BJ (cell line): ENCODE data around the gene BSG. TPM values are rescaled to one million over a fixed set of nuclear protein-coding genes. Genes with fewer than 3 reads are reported as not detected.

Experiments
- CTCF ChIA-PET: fragments of 350-600 bp; formaldehyde crosslinking; extraction: SDS; loops from one replicate; lab custom pipeline; 2021; ENCODE audit warnings: antibody characterized with exemption, inconsistent platforms; lab: Yijun Ruan, JAX
- POLR2A ChIA-PET: fragments of 300-600 bp; sonication (Branson Sonifier 250); formaldehyde crosslinking; extraction: SDS; loops from one replicate; lab custom pipeline; 2021; ENCODE audit warnings: antibody characterized with exemption; lab: Charles Lee
- DNase-seq: peaks from one replicate; pipeline ENCODE4 v3.0.0-alpha.2; 2011; ENCODE audit warnings: low read depth
- H3K27me3 ChIP-seq: 2 replicates; pipeline ENCODE4 v1.6.0; 2011; ENCODE audit warnings: low read length; ENCODE audit not compliant: control insufficient read depth, insufficient read depth
- H3K36me3 ChIP-seq: 2 replicates; pipeline ENCODE4 v1.5.1; 2011; ENCODE audit warnings: low read length; ENCODE audit not compliant: control insufficient read depth, insufficient read depth
- H3K4me3 ChIP-seq: 2 replicates; pipeline ENCODE4 v1.5.1; 2011; ENCODE audit warnings: low read depth, mild to moderate bottlenecking, control low read depth, low read length
- polyA plus RNA-seq: library from polyadenylated mRNA; depleted of rRNA; stranded (reverse); fragments of >200 nt; gene quantifications from 2 replicates; pipeline ENCODE4 v1.2.3, GENCODE V29; 2011
- TF ChIP-seq, protein P1 (sequence below): IDR thresholded peaks from 2 replicates; pipeline ENCODE4 v1.5.1; 2011; ENCODE audit warnings: low read depth, mild to moderate bottlenecking, control low read depth, inconsistent platforms, low read length, moderate library complexity; ENCODE audit not compliant: insufficient read depth

BSG gene
- polyA plus RNA-seq, 1 experiment = 1,176 TPM

DNA sequence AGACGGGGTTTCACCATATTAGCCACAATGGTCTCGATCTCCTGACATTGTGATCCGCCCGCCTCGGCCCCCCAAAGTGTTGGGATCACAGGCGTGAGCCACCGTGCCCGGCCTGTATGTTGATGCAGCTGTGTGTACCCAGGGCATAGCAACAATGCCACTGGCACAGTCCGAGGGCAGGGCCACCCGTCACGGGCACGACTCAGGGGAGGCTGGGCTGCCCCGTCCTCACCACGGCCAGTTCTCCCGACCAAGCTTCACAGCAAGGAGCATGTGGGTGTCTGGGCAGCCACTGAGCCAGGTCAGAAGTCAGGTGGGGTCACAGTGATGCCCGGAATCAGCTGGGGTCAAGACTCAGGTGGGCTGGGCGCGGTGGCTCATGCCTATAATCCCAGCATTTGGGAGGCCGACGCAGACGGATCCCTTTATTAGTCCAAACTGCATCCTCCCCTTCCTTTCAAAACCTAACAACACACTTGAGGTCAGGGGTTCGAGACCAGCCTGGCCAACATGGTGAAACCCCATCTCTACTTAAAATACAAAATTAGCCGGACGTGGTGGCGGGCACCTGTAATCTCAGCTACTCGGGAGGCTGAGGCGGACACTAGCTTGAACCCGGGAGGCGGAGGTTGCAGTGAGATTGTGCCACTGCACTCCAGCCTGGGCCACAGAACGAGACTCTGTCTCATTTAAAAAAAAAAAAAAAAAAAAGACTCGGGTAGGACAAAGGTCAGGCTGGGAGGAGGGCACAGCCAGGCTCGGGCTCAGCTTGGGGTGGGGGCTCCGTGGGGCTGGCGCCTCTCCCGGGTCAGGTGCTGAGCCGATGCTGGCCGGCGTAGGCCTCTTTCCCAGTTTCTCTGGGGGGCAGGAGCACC lies 42.0 kb upstream of the BSG start:
- CTCF ChIA-PET = interaction anchor here (0.6 to 4.9 kb wide), 5 partner anchors 8 to 27 kb away, joined by 3 to 34 read pairs (median 6); partner anchors contain the start of gene TPGS1
- POLR2A ChIA-PET = no interaction called here
- Histone ChIP-seq H3K27me3 (peaks cover 2% of the 10 kb centered on the region; the same call in 1 of the 2 replicates), H3K4me3 (peak overlapping the region; percentile 54), H3K36me3 (peaks cover 3% of the 10 kb centered on the region)
- no peak for DNase-seq
- TF ChIP-seq, protein P1, sequence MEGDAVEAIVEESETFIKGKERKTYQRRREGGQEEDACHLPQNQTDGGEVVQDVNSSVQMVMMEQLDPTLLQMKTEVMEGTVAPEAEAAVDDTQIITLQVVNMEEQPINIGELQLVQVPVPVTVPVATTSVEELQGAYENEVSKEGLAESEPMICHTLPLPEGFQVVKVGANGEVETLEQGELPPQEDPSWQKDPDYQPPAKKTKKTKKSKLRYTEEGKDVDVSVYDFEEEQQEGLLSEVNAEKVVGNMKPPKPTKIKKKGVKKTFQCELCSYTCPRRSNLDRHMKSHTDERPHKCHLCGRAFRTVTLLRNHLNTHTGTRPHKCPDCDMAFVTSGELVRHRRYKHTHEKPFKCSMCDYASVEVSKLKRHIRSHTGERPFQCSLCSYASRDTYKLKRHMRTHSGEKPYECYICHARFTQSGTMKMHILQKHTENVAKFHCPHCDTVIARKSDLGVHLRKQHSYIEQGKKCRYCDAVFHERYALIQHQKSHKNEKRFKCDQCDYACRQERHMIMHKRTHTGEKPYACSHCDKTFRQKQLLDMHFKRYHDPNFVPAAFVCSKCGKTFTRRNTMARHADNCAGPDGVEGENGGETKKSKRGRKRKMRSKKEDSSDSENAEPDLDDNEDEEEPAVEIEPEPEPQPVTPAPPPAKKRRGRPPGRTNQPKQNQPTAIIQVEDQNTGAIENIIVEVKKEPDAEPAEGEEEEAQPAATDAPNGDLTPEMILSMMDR = no peak

DNA sequence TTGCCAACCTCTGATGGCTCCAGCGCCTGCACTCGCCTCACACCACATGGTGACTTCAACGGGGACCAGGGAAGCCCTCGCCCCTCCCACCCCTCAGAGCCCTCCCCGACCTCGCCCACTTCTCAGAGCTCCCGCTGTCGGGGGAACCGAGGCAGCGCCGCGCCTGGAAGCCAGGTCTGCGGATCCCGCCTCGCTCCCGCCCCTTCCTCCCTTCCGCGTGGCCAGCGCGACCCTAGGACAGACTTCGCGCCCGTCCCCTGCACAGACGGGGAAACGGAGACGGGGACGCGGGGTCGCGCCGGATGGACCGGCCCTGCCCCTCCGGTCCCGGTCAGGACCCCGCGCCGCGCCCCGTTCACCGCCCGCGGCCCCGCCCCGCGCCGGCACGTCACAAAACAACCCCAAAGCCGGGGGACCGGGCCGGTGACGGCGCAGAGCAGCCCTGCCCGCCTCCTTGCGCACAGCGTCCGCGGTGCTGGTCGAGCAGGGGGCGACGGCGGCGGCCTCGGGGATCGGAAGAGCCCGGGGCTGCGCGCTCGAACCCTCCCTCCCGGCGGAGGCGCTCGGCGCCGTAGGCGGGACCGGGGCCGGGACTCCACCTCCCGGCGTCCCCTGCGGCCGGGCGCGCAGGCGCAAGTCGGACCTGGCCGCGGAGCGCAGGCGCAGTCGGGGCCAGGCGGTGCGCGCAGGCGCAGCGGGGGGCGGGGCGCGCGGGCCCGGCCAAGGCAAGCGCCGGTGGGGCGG lies 41.2 kb upstream of the BSG start:
- no peak for DNase-seq
- POLR2A ChIA-PET = interaction anchor here (0.8 kb wide), 1 partner anchor 41 kb away, joined by 4 read pairs; no protein-coding TSS in a partner anchor
- Histone ChIP-seq H3K4me3 (peak overlapping the region; percentile 98), H3K36me3 (peaks cover 7% of the 10 kb centered on the region), H3K27me3 (no peaks in the 10 kb centered on the region)
- TF ChIP-seq, protein P1 = no peak; the same call in 1 of the 2 replicates
- CTCF ChIA-PET = interaction anchor here (0.8 to 4.9 kb wide), 10 partner anchors 9 to 146 kb away, joined by 3 to 34 read pairs (median 6); partner anchors contain the start of genes BSG and TPGS1

DNA sequence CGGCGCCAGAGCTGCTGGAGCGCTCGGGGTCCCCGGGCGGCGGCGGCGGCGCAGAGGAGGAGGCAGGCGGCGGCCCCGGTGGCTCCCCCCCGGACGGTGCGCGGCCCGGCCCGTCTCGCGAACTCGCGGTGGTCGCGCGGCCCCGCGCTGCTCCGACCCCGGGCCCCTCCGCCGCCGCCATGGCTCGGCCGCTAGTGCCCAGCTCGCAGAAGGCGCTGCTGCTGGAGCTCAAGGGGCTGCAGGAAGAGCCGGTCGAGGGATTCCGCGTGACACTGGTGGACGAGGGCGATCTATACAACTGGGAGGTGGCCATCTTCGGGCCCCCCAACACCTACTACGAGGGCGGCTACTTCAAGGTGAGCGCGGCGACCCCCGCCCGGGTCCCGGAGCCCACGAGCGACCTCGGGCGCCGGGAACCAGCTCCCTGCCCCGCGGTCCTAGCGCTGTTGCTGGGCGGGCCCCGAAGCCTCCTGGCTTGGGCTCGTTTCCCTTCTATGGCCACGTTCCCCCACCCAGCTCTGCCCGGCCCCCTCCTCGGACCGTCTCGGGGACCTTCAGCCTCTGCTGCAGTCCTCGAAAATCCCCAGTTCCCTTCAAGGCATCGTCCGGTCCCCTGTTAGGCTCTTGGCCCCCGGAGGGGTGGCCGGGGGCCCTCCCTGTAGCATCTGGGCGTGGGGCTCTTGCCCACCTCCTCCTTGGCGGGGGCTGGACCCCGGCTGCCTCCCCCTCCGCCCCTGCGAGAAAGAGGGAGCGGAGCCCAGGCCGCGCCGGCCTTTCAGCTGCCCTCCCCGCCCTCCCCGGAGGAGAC lies 40.4 kb upstream of the BSG start, which contains the start of gene CDC34:
CDC34 (plus strand) TSS at position 8 of the 808 bp plus-strand sequence; CDS start at position 180, 172 bp downstream.
- H3K4me3 ChIP-seq = peak within 1 kb of the TSS; percentile 98
- ChIA-PET CTCF (interaction anchor here (0.8 to 4.9 kb wide), 17 partner anchors 10 to 145 kb away, joined by 3 to 34 read pairs (median 6); partner anchors contain the start of genes BSG and TPGS1), POLR2A (interaction anchor here (0.8 kb wide), 1 partner anchor 40 kb away, joined by 4 read pairs; no protein-coding TSS in a partner anchor)
- TF ChIP-seq, protein P1 = no peak
- DNase-seq = no peak
- H3K36me3 ChIP-seq = peaks cover 15% of the 10 kb centered on the region
- no peaks in the 10 kb centered on the region for H3K27me3 ChIP-seq

DNA sequence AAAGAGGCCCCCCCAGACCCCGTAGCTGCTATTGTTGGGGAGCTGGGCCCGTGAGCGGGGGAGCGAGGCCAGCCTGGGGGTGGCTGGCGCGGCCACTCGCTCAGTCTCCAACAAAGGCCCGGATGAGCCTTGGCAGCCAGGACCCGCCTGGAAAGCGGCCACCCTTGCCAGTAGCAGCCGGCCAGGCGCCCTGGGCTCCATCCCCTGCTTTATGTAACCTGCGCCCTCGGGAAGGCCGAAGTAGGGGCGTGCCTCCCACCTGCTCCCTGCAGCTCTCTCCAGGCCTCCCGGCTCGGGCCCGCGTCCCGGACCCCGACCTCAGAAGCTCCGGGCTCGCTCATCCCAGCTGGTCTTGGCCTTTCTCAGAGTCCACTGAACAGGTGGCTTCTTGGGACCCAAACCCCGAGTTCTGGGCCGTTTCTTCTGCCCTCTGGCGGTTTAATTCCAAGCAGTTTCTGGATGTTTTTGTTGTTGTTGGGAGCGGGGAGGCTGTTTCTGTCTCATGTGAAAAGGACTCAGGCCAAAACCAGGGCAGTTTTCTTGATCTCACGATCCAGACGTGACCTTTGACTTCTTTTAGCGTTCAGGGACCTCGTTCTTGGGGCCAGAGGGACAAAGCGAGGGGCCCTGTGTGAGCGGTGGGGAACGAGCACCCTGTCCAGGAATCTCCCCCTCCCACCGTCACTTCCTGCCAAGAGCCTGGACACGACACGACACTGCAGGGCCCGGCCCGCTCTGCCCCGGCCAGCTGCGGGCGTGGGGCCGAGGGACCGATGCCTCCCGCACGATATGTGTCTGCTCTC lies 39.6 kb upstream of the BSG start:
- no peaks in the 10 kb centered on the region for H3K27me3 ChIP-seq
- ChIA-PET POLR2A (no interaction called here), CTCF (interaction anchor here (1.0 to 4.9 kb wide), 15 partner anchors 9 to 51 kb away, joined by 3 to 34 read pairs (median 6); partner anchors contain the start of genes BSG and TPGS1)
- H3K4me3 ChIP-seq = peak overlapping the region; percentile 98
- TF ChIP-seq, protein P1 = peak; percentile 64
- H3K36me3 ChIP-seq = peaks cover 18% of the 10 kb centered on the region
- no peak for DNase-seq
